Urinary bladder (tissue), 4 donors: ENCODE data around the gene ZC3H4. TPM values are rescaled to one million over a fixed set of nuclear protein-coding genes. Genes with fewer than 3 reads are reported as not detected.

ENCODE experiments used
- DNase-seq: peaks from one replicate; pipeline ENCODE4 v3.0.0-alpha.2; 2015; ENCODE audit errors: extremely low spot score
- H3K27ac ChIP-seq: one replicate; pipeline ENCODE4 v1.5.1; 2013; ENCODE audit warnings: low read depth, mild to moderate bottlenecking, moderate library complexity
- H3K36me3 ChIP-seq: one replicate; pipeline ENCODE4 v1.6.1; 2013; ENCODE audit warnings: mild to moderate bottlenecking, moderate library complexity; ENCODE audit not compliant: insufficient read depth
- H3K4me1 ChIP-seq: one replicate; pipeline ENCODE4 v1.6.1; 2013; ENCODE audit warnings: mild to moderate bottlenecking, moderate library complexity; ENCODE audit not compliant: insufficient read depth
- H3K4me3 ChIP-seq: one replicate; pipeline ENCODE4 v1.5.1; 2013; ENCODE audit warnings: low read depth, low read length
- WGBS: extraction: QIAGEN DNeasy Blood & Tissue Kit; methylation state at CpG from one replicate; pipeline ENCODE4 v1.1.7; 2013; 5-methylcytosine and 5-hydroxymethylcytosine counted together
- polyA plus RNA-seq: library from polyadenylated mRNA; stranded (reverse); fragments of 200-250 nt; gene quantifications from one replicate; pipeline ENCODE4 v1.2.3, GENCODE V29; 2013
- total RNA-seq: library from RNA; depleted of rRNA; stranded (reverse); fragments of >200 nt; gene quantifications from one replicate; pipeline ENCODE4 v1.2.3, GENCODE V29; 2014
- donor health status: healthy with polysubstance abuse.
- donor health status: healthy.

ZC3H4 gene
- total and polyA plus RNA-seq, 2 donors = 10.7 to 15.2 TPM

GRCh38 chr19:47018923-47019322 is 94.7 kb downstream of the ZC3H4 start:
- Histone ChIP-seq H3K4me1 (no peaks in the 10 kb centered on the region), H3K36me3 (no peaks in the 10 kb centered on the region), H3K4me3 (no peak overlapping the region), H3K27ac (no peak overlapping the region)
- WGBS = 48% methylated on average over 13 of the region's 13 CpGs
- no peak for DNase-seq

Other genes starting within 250 kb of the ZC3H4 start
- 0.16 TPM for gene NPAS1, start 93.9 kb downstream of the ZC3H4 start, total RNA-seq
- gene NPAS1, start 93.9 kb downstream of the ZC3H4 start, polyA plus RNA-seq = 0.18 TPM
- 7.5 TPM for gene TMEM160, start 65.2 kb downstream of the ZC3H4 start, total RNA-seq
- 72.3 TPM for gene TMEM160, start 65.2 kb downstream of the ZC3H4 start, polyA plus RNA-seq
- 81.4 TPM for gene SAE1, start 17.1 kb upstream of the ZC3H4 start, total RNA-seq
- gene SAE1, start 17.1 kb upstream of the ZC3H4 start, polyA plus RNA-seq = 115 TPM
- 1.3 TPM for gene BBC3, start 117.4 kb upstream of the ZC3H4 start, total RNA-seq
- 6.7 TPM for gene BBC3, start 117.4 kb upstream of the ZC3H4 start, polyA plus RNA-seq
- 8.0 TPM for gene CCDC9, start 142.7 kb upstream of the ZC3H4 start, total RNA-seq
- gene CCDC9, start 142.7 kb upstream of the ZC3H4 start, polyA plus RNA-seq = 36.6 TPM
- gene INAFM1, start 161.1 kb upstream of the ZC3H4 start, total RNA-seq = 2.8 TPM
- 32.0 TPM for gene INAFM1, start 161.1 kb upstream of the ZC3H4 start, polyA plus RNA-seq
- 1.8 TPM for gene C5AR1, start 196.1 kb upstream of the ZC3H4 start, total RNA-seq
- gene C5AR1, start 196.1 kb upstream of the ZC3H4 start, polyA plus RNA-seq = 19.0 TPM
- 0.85 TPM for gene C5AR2, start 218.4 kb upstream of the ZC3H4 start, total RNA-seq
- gene C5AR2, start 218.4 kb upstream of the ZC3H4 start, polyA plus RNA-seq = 4.9 TPM
- gene DHX34, start 235.5 kb upstream of the ZC3H4 start, total RNA-seq = 9.5 TPM
- 13.9 TPM for gene DHX34, start 235.5 kb upstream of the ZC3H4 start, polyA plus RNA-seq